Spleen (tissue), 11 donors: Measurements from ENCODE around the gene PELI2. TPM values are rescaled to one million over a fixed set of nuclear protein-coding genes. Genes with fewer than 3 reads are reported as not detected.
A peak's percentile ranks its signal among the peaks of the same experiment; 100 is the strongest.

ENCODE experiments used
- DNase-seq: peaks from one replicate; pipeline ENCODE4 v3.0.0-alpha.2; 2020
- H3K27ac ChIP-seq, 8 donors: fragments of 200-600 bp; sonication (generic) in 7 of 8; 1 replicate in 4 of 8; 2 replicates in 4 of 8; pipeline versions ENCODE4 v1.5.0 to v1.8.0; 2016 to 2021; ENCODE audit warnings: inconsistent platforms in 4 of 8, mild to moderate bottlenecking in 4 of 8, moderate library complexity in 1 of 8
- H3K27me3 ChIP-seq, 7 donors: fragments of 200-600 bp; sonication (generic) in 6 of 7; replicated peaks in 1 of 7; 1 replicate in 4 of 7; 2 replicates in 3 of 7; pipeline versions ENCODE4 v1.5.0 to v1.8.0; 2016 to 2021; ENCODE audit warnings: inconsistent platforms in 3 of 7, mild to moderate bottlenecking in 1 of 7
- H3K36me3 ChIP-seq, 6 donors: fragments of 200-600 bp; sonication (generic) in 5 of 6; 1 replicate in 4 of 6; 2 replicates in 2 of 6; pipeline versions ENCODE4 v1.5.0 to v1.8.0; 2016 to 2021; ENCODE audit warnings: inconsistent platforms in 2 of 6
- H3K4me1 ChIP-seq, 6 donors: fragments of 200-600 bp; sonication (generic) in 5 of 6; 1 replicate in 3 of 6; 2 replicates in 3 of 6; pipeline versions ENCODE4 v1.5.0 to v1.8.0; 2016 to 2021; ENCODE audit warnings: inconsistent platforms in 3 of 6
- H3K4me3 ChIP-seq, 8 donors: fragments of 200-600 bp; sonication (generic) in 7 of 8; 1 replicate in 4 of 8; 2 replicates in 4 of 8; pipeline versions ENCODE4 v1.5.0 to v1.8.0; 2016 to 2021; ENCODE audit warnings: inconsistent platforms in 4 of 8, mild to moderate bottlenecking in 4 of 8, moderate library complexity in 2 of 8
- H3K9me3 ChIP-seq, 8 donors: fragments of 200-600 bp; sonication (generic) in 7 of 8; 1 replicate in 4 of 8; 2 replicates in 4 of 8; pipeline versions ENCODE4 v1.5.0 to v1.8.0; 2016 to 2021; ENCODE audit warnings: inconsistent platforms in 4 of 8
- POLR2A ChIP-seq, 3 donors: fragments of 450-650 bp; IDR thresholded peaks; one replicate each; pipeline ENCODE4 v1.5.1; 2017; ENCODE audit warnings: antibody characterized with exemption in 3 of 3, mild to moderate bottlenecking in 1 of 3
- POLR2AphosphoS5 ChIP-seq, 3 donors: sonication (generic); formaldehyde crosslinking; IDR thresholded peaks; one replicate each; pipeline ENCODE4 v1.5.1; 2017; ENCODE audit warnings: antibody characterized with exemption in 3 of 3
- WGBS, 5 donors: extraction: QIAGEN DNeasy Blood & Tissue Kit in 3 of 5; methylation state at CpG; one replicate each; pipeline versions ENCODE4 v1.1.5 to v1.1.7; 2013 to 2018; 5-methylcytosine and 5-hydroxymethylcytosine counted together
- intact Hi-C: fragments of 100-400 bp; cut with DNase I; formaldehyde crosslinking; loops from one replicate; pipeline ENCODE4 v1.15.0; 2023; ENCODE audit warnings: low total_unique reads
- polyA plus RNA-seq, 3 donors: library from polyadenylated mRNA; stranded (reverse); fragments of 200-250 nt; gene quantifications; one replicate each; pipeline ENCODE4 v1.2.1, GENCODE V29; 2013
- total RNA-seq, 7 donors: library from RNA; depleted of rRNA in 3 of 7; stranded (reverse); fragments of >200 nt in 3 of 7; fragmentation: NEBNext Ultra II Directional in 4 of 7; extraction: Animal tissue kit (Norgen Biotek cat#: 25700) in 4 of 7; gene quantifications; one replicate each; pipeline versions ENCODE4 v1.1.0 to v1.2.1, GENCODE V29; 2016 to 2021
- TF ChIP-seq, protein P1 (sequence below), 11 experiments: fragments of 200-600 bp in 7 of 11; fragments of 450-650 bp in 4 of 11; sonication (generic) in 4 of 11; IDR thresholded peaks in 8 of 11; conservative IDR thresholded peaks in 3 of 11; 1 replicate in 7 of 11; 2 replicates in 4 of 11; pipeline versions ENCODE4 v1.4.0 to v1.8.0; 2016 to 2021; ENCODE audit warnings: antibody characterized with exemption in 11 of 11, inconsistent platforms in 4 of 11, mild to moderate bottlenecking in 1 of 11
- donor health status: healthy with polysubstance abuse.
- donor health status: DM: no; HTN: no; CAD: no; lungs with moderate emphysema.
- donor health status: DM: no; HTN: no; CAD: no.
- donor health status: Bipolar disorder and iron deficiency.
- donor health status: healthy.
- donor health status: DM: no; HTN: no; CAD: no.
- donor health status: DM: yes; HTN: yes; CAD: no.

The PELI2 gene
- total and polyA plus RNA-seq, 10 donors, result 2.1 to 25.3 (median 18.0) TPM

DNA sequence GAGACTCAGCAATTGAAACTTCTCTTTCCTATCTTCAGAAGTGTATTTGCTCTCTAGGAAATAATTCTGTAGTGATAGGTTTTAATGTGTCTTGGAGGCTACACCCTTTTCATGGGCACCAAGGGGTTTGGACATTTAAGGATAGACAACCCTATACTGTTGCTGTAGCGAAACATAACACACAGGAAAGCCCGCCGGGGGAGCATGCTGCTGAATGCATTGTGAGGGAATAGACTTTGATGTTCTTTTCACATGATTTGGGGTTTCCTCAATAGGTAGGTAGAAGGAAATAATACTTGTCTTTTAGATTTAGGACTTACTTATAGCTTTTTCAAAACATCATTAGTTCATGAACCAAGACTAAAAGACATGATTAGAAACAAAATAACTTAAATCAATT, 97.0 kb downstream of the PELI2 start:
- TF ChIP-seq, protein P1, sequence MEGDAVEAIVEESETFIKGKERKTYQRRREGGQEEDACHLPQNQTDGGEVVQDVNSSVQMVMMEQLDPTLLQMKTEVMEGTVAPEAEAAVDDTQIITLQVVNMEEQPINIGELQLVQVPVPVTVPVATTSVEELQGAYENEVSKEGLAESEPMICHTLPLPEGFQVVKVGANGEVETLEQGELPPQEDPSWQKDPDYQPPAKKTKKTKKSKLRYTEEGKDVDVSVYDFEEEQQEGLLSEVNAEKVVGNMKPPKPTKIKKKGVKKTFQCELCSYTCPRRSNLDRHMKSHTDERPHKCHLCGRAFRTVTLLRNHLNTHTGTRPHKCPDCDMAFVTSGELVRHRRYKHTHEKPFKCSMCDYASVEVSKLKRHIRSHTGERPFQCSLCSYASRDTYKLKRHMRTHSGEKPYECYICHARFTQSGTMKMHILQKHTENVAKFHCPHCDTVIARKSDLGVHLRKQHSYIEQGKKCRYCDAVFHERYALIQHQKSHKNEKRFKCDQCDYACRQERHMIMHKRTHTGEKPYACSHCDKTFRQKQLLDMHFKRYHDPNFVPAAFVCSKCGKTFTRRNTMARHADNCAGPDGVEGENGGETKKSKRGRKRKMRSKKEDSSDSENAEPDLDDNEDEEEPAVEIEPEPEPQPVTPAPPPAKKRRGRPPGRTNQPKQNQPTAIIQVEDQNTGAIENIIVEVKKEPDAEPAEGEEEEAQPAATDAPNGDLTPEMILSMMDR (IDR thresholded peaks at IDR 0.05 in 8 of 11, conservative IDR thresholded peaks at IDR 0.05 in 3 of 11), result no peak
- TF ChIP-seq POLR2A (IDR thresholded peaks at IDR 0.05) (no peak), POLR2AphosphoS5 (IDR thresholded peaks at IDR 0.05) (no peak)
- Histone ChIP-seq H3K9me3 (no peaks in the 10 kb centered on the region), H3K4me1 (peaks cover 0 to 36% (median 24%) of the 10 kb centered on the region in 6 donors), H3K27ac (no peak overlapping the region), H3K27me3 (no peaks in the 10 kb centered on the region), H3K36me3 (no peaks in the 10 kb centered on the region), H3K4me3 (no peak overlapping the region)
- WGBS, 5 donors, result 70 to 82% (median 78%) methylated on average over 3 of the region's 3 CpGs
- DNase-seq, result no peak
- intact Hi-C loops, result no loop called here

DNA sequence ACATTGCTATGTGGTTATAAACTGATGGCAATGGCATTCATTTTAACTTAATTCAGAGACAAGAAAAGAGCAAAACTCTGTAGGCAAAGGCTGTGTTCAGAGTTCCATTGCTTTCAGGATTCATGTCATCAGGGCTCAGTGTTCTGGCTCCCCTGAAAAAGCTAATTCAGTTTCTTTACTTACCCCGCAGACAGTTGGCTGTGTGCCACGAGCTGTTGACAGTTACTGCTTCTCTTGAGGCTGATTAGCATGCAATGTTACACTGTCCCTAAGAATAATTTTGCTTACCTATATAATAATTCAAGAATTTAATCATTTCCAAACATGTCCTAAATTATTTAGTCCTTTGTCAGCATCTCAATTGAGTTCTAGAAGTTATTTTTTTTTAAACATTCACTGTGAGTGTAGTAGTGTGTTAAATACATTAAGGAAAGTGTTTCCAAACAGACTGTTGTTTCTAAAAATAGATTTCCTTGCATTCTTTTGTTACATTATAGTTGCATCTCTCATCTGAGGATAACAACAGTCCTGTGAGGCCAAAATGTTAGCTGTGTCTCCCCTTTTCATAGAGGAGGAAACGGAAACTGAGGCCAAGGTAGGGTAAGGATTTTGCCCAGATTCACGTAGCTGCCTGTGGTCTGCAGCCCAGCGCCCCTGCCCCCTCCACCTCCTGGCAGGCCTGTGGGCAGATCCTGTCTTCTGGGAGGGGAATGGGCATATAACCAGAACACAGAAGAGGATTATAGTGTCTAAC, 98.6 kb downstream of the PELI2 start:
- DNase-seq, result peak; percentile 79
- H3K4me1 ChIP-seq, result peaks cover 0 to 48% (median 30%) of the 10 kb centered on the region in 6 donors
- intact Hi-C loops, result no loop called here

DNA sequence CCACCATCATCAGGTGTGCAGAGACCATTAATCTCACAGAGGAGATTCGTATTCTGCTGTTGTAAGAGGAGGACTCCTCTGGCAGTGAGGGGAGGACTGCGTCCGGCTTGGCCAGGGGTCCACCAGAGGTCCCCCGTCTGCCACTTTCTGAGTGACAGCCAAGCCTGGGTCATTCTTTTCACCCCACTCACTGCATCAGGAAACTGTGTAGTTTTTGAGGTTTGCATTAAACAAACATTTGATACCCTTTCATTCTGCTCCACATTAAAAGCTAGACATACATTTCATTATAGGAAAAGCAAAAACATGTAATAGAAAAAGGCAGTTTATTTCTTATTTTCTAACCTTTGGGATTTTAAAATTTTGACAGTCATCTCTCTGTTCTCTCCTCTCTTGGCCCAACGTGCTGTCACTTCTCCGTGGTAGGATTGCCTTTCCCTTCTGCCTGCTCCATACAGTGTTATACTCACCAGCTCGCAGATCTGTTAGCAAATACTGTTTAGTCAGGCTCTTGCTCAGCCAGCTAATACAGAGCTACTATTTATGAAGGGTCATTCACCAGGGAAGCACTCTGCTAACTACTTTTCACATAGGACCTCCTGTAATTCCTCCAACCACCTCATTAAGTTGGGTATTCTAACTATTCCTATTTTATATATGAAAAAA, 99.3 kb downstream of the PELI2 start:
- H3K36me3 ChIP-seq, result no peaks in the 10 kb centered on the region
- no peaks in the 10 kb centered on the region for H3K27me3 ChIP-seq
- 33 to 69% (median 53%) methylated on average over 7 of the region's 7 CpGs for WGBS, 5 donors
- peaks cover 0 to 48% (median 30%) of the 10 kb centered on the region in 6 donors for H3K4me1 ChIP-seq
- no peak for DNase-seq
- no peak overlapping the region for H3K4me3 ChIP-seq
- intact Hi-C loops, result no loop called here
- no peak overlapping the region for H3K27ac ChIP-seq
- TF ChIP-seq, protein P1 (IDR thresholded peaks at IDR 0.05 in 8 of 11, conservative IDR thresholded peaks at IDR 0.05 in 3 of 11), result no peak
- TF ChIP-seq POLR2AphosphoS5 (IDR thresholded peaks at IDR 0.05), result no peak
- H3K9me3 ChIP-seq, result no peaks in the 10 kb centered on the region

More for the DNA sequence above, 98.6 kb downstream of the PELI2 start:
- 25 to 36% (median 25%) methylated on average over 5 of the region's 5 CpGs for WGBS, 5 donors
- H3K27ac ChIP-seq, result no peak overlapping the region
- no peak overlapping the region for H3K4me3 ChIP-seq
- H3K36me3 ChIP-seq, result no peaks in the 10 kb centered on the region
- no peak for TF ChIP-seq POLR2AphosphoS5 (IDR thresholded peaks at IDR 0.05)
- TF ChIP-seq, protein P1 (IDR thresholded peaks at IDR 0.05 in 8 of 11, conservative IDR thresholded peaks at IDR 0.05 in 3 of 11), result no peak
- no peaks in the 10 kb centered on the region for H3K9me3 ChIP-seq
- H3K27me3 ChIP-seq, result no peaks in the 10 kb centered on the region
